NCI-H1092 treated with DMSO at 0.1 percent for 48 hours (cell line): Measurements from ENCODE around the gene VSTM4.

ENCODE experiments used
- DNase-seq: peaks from one replicate; lab custom pipeline; 2025; lab: John Stamatoyannopoulos, UW

VSTM4 gene

DNA sequence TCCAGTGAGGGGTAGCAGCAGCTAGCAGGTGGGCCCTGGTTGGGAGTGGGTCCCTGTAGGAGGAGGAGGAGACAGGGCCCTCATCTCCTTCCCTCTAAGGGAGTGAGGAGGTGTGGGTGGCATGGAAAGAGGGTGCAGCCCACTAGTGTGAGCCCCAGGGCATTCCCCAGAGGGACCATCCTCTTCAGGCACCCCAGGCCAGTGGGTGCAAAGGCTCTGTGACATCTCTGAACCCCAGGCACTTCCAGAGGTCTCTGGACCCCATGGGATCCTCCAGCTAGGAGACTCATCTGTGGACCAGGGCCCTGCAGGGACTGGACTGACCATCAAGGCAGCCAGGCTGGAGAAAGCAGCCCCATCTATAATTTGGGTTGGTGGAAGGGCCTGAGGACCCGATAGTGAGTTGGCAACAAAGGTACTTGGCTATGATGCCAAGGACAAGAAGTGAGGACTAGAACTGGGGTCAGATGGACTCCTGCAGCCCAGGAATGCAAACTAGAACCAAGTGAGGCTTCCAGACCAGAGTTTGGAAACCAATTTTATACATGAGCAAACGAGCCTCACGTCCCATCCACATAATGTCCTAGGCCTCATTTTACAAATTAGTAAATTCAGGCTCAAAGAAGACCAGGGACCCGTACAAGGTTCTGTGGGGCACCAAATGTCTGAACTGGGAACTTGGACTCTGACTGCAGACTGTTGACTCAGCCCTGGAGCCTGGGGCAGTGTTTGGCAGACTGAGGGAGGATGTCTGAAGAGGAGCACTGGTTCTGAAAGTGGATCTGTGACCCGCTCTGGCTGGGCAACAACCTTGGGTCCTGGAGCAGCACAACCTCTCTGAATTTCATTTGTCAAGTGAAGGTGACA, 1.4 kb upstream of the VSTM4 start:
- DNase-seq: no peak

DNA sequence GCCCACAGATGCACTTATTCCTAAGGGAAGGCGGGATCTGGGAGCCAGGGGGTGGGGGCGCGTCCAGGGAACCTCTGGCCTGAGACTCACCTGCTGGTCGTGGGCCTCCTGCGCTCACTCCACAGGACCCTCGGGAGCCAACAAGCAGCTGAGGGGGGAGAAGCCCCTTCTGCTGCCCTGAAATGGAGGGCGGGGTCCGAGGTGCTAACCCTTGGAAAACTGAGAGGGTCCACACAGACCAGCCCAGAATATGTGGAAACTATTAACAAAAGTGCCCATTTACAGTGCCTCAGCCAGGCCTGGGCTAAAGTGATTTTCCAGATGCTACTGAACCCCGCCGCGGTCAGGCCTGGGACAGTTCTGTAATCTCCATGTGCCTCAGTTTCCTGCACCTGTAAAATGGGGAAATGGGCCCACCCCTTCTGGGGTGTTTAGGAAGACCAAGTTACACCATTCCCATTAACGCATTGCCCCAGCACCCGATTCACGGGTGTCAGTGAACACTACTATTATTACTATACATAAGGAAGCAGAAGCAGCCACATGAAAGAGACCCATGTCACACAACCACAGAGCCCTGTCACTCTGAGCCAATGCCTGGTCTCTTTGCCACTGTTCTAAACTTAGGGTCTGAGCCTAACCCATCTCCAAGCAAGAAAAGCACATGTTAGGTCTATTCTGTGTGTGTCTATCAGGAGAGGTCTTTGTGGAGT, 630 bp upstream of the VSTM4 start:
- no peak for DNase-seq

DNA sequence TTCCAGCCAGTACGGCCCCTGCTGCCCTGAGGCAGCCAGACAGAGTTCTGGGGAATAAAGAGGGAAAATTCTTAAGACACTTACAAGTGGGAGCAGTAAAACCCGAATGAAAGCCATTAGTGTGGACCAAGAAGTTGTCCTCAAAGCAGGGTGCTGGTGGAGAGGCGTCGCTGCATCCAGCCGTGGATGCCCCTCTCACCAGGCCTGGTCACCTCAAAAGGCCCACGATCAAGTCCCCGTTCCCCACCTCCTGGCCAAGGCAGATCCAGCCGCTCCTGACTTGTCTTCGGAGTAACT, 656 bp downstream of the VSTM4 start:
- no peak for DNase-seq

DNA sequence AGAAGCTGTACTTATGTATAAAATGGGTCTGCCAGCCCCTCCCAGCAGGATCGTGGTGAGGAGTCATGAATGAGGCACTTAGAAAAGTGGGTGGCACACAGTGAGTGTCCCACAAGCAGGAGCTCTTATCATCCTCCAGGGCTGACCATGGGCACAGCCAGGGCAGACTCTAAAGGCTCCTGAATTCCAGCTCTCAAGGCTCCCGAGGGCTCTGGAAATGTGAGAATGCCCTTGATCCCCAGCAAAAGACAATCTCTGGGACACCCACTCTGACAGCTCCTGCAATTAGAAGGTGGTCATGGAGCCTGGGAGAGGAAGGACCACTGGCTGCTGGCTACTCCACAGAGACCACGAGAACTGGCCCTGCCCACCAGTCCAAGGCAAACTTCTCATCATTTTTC, 1.6 kb downstream of the VSTM4 start:
- no peak for DNase-seq

DNA sequence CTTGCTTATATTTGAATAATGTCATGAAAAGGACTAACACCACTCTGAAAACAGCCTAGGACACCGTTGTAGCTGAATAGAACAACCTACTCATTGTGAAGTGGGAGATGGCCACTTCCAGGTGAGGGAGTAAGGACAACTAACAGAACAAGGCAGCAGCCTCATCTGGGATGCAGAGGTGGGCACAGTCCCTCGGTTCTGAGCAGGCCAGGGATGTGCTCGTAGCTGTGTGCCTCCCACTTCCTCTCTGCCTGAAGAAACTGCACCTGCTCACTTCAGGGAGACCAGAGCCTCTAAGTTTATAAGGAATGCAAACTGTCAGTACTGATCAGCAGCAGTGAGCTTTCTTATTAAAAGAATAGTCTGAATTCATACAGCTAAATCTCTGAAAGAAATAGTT, 2.5 kb downstream of the VSTM4 start:
- DNase-seq: no peak

DNA sequence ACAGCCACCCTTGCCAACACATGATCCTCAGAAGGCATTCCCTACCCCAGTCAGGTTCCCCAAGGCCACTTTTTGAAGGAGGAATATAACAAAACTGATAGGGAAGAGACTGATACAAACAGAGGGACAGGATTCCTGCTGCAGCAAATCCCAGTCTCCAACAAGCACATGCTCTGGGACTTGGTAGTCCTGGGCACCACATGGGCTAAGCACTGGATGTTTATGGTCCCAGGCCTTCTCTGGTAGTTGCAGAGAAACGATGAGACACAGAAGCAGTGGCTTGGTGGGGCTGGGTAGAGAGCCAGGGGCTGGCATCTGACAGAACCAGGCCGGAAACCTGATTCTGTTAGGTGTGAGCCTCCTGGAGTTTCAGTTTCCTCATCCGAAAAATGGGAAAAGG, 3.2 kb downstream of the VSTM4 start:
- no peak for DNase-seq

DNA sequence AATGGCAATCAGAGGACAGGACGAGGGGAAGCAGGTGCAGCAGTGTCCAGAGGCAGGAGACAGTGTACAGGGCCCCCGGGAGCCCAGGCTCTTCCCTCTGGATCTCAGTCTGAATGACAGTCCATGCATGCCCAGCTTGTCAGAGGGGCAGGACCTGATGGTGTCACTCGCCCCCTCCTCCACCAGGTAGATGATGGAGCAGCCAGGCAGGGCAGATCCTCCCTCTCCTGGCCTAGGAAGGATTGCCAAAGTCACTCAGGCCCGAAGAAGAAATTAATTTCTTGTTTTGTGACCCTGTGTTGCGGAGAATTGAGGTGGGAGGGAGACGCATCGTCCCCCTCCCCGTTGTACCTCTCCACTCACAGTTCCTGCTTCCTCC, 4.0 kb downstream of the VSTM4 start:
- DNase-seq: no peak

DNA sequence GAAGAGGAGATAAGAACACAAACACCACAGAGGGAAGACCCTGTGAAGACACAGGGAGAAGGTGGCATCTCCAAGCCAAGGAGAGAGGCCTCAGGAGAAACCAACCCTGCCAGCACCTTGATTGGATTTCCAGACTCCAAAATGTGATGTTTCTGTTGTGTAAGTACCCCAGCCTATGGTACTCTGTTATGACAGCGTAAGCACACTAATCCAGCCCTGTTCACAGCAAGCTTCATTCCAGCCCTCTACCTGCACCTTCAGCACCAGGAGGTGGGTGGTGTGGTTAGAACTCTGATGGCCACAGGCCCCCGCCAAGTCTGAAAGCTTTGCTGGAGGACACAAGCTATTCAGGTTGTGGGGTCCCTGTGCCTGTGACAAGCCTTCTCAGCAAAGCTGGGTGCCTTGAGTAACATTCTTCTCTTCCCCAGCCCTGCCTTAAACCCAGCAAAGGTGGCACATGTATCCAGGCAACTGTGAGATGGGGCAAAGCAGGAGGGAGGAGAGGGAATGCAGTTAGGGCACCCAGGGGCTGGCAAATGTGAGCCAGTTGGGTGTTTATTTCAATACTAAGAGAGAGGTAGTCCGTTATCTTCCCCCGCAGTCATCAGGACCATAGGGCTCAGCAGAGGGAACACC, 4.5 kb downstream of the VSTM4 start:
- DNase-seq: no peak

DNA sequence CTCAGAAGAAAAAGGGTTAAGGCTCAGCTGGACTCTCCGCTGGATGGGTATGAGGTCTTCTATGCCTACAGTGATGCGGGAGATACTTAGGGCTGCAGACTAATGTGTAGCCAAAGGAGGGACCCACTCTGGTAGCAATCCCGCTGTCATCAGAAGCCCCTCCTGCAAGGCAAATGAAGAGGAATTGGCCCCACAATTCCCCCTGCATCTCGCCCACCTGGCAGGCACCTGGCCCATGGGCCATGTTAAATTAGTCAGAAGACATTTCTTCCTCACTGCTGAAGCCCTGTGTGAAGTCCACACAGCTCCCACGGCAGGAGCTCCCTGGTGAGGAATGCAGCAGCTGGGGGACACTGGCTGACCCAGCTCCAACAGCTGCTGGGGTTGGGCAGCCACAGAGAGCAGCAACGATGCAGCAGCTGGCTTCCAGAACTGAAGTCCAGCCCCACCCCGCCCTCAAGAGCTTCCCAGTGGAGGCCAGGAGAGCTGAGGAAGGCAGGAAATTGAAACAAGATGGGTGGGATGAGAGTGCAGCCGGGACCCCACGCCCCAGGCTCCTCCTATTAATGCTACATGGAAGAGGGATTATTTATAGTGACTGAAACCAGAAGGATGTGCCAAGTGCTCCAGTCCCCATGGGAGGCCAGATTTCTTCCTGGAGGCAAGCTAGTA, 5.5 kb downstream of the VSTM4 start:
- no peak for DNase-seq

DNA sequence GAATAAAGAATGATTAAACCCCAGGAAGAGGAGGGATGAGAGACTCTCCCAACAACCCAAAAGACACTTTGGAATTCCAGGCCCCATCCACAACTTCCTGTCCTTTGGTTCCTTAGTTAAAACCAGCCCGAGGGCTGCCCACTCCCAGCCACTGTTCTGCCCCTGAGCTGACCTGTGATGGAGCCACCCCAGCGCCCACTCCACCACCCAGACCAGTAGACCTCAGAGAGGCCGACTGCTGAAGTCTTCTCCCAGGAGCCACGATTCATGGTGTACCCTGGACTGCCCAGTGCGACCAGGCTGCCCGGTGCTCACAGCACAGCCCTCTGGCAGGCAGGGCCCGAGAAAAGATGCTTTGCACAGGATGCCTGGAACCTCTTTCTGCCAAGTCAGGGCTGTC, 6.7 kb downstream of the VSTM4 start:
- DNase-seq: no peak

DNA sequence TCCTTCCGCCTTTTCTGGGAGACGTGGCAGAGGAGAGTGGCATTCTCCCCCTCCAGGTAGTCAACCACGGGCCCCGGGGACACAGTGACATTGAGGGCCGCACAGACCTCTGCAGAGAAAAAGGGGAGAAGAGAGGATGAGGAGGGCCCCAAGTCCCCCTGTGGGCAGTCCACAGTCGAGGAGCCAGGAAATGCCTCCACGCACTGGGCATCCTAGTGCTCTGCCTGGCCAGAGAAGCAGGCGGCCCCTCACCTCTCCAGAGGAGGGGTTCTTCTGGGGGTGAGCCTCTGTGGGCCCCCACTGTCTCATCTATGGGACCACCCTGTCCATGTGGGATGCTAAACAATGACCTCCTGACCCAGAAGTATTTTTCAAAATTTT, 7.4 kb downstream of the VSTM4 start:
- DNase-seq: no peak

DNA sequence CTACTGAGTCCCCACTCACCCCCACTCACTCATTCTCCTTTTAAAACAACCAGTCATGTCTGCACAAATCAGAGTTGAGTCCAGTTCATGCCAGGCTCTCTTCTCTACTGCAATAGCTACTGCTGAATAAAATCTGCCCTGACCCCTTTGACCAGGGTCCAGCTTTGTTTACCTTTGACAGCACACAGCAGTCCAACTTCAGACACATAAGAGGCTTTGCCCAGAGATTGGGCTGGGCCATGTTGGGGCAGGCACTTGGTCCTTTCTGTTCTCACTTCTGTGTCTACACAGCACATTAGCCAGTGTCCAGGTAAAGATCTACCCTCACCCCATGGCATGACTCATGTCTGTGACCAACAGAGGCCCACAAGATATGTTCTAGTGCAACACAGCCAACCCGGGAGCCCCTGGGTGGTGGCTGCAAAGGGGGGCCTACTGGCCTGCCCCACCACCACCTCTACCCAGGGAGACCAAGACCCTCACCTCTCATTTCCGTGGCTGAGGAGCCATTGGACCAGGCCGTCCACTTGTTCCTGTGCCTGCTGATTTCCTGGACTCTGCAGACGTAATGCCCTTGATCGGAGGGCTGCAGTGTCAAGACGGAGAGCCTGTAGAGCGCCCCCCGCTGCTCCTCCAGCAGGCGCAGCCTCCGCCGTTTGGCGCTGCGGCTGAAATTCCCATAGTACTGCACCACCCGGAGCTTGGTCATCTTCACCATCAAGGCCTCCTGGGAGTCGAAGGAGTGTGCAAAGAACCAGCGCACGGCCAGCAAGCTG, 8.0 kb downstream of the VSTM4 start:
- DNase-seq: no peak

DNA sequence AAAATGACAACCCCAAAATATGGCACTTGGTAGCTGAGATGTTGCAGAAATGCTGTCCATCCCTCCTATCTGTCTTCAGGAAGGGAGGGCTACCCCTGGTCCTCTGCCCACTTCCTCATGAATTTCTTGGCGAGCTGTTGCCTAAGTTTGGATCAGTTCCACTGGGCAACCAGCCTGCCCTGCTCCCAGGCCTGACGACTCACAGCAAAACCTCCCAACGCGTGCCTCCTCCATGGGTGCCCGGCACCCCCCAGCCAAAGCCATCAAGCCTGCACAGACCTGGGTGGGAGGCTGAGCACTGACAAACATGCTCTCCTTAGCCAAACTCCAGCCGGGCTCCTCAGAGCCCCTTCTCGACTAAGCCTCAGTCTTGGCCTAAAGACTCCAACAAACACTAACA, 8.9 kb downstream of the VSTM4 start:
- no peak for DNase-seq

DNA sequence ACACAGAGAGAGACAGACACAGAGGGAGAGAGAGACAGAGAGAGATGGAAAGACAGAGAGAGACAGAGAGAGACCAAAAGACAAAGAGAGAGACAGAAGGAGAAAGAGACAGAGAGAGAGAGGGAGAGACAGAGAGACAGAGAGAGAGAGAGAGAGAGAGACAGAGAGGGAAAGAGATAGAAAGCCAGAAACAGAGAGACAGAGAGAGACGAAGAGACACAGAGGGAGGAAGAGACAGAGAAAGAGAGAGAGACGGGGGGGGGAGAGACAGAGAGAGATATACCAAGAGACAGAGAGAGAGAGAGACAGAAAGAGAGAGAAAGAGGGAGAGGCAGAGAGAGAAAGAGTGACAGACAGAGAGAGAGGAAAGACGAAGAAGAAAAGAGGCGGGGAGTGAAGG, 10.2 kb downstream of the VSTM4 start:
- no peak for DNase-seq

DNA sequence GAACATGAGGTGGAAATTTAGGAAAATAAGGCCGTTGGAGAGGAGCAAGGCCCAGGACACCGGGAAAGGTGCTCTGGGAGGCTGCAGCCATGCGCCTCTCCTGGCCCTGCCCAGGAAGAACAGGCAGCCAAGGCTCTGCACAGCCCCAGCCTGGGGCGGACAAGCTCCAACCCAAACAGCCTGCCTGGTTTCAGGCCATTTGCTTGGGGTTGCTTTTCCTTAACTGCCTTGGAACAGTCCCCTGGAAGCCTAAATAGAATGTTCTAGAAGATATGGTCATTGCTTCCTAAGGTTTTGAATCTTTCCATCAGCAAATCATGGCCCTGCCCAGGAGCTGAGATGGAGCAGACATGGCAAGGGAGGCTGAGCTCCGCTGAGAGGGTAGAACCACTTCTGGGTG, 11.0 kb downstream of the VSTM4 start:
- no peak for DNase-seq

DNA sequence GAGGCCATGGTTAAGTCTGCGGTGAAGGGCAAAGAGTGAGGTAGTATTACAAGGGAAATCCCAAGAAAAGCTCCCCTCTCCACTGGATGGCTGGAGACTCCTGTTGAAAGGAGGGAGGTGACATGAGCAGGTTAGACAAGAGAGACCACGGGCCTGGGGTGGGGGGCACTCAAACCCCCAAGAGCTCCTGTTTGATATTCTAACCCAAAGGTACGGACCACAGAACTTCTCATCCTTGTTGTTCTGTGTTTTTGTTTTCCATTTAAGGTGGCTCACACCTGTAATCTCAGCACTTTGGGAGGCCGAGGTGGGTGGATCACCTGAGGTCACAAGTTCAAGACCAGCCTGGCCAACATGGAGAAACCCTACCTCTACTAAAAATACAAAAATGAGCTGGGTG, 11.6 kb downstream of the VSTM4 start:
- no peak for DNase-seq

DNA sequence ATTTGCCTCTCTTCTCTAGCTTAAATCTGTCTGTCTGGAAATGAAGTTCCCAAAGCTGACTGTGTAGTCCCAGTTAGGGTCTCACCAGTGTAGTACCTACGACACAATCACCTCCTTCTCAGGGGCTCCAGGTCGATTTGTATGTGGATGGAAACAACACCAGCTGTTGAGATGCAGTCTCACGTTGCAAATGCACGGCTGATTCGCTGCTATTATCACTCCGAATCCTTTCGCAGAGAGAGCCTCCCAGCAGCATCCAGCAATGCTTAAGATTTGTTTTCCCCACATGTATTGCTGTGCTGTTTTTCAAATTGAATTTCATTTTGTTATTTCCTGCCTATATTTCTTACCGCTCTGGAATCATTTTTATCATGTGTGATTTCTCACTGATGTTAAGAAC, 16.3 kb downstream of the VSTM4 start:
- no peak for DNase-seq

DNA sequence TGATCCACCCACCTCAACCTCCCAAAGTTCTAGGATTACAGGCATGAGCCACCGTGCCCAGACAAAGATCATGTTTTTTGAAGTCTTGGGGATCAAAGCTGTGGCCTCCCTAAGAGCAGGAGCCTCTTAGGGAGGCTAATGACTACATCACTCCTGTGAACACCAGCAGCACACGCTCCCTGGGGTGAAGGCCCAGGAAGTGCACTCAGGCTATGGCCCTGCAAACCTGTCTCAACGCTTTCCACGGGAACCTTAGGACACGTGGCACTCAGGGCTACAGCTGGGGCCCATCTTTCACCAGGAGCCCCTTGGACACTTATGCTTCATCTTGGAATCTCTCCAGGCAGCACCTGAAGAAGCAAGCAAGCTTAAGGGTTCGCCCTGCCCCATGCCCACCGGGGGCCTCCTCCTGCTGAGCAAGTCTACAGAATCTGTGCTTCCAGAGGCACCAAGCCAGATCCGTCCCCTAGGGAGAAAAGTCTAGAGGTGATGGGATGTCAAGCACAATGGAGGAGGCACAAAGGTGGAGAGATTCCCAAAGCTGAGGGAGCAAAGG, 18.4 kb downstream of the VSTM4 start:
- no peak for DNase-seq

DNA sequence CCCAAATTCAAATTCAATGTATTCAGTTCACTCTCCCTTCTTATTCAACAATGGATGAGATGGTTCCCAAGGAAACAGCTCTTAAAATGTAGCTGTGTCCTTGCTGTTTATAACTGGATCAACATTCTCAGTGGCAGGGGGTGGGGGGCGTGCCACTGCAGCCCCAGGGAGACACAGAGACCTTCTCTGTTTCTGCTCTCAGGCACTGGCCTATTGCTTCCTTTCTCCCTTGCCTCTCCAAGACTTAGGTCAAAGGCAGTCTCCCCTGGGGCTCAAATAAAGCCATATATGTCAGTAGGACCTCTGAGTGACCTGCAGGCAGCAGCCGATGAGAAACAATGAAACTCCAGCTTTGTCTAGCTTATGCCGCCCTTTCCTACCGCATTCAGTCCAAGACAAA, 20.7 kb downstream of the VSTM4 start:
- DNase-seq: no peak

DNA sequence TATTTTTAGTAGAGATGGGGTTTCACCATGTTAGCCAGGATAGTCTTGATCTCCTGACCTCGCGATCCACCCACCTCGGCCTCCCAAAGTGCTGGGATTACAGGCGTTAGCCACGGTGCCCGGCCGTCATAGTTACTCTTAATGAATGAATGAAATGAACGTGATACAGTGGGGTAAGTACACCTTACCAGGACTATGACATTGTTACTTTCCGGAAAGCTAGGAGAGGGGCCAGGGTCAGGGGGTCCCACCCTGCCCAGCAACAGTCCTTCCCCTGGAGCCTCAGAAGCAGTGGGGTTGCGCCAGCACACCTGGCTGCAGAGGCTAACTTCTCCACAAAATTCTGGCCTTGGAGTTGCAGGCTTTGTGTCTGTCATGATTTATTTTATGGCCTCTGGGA, 21.4 kb downstream of the VSTM4 start:
- no peak for DNase-seq

DNA sequence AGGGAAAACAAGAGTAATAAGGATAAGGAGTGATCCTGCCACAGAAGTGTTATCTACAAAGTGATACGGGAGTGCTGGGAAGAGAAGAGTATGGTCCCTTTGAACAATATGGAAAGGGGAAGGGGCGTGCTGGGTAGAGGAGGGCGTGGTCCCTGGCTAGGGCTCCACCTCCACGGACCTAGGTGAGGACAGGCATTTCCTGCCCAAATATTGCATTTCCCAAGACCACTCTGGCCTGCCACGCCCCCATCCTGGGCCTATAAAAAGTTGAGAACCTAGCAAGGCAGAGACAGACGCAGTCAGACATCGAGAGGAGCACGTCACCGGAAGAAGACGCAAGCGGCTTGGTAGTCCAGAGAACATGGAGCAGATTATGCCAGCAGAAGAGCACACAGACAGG, 22.8 kb downstream of the VSTM4 start:
- DNase-seq: no peak
